Stimulated activated CD8-positive, alpha-beta memory T cell treated with anti-CD3 and anti-CD28 coated beads, Interleukin-4, amount 100 ng/mL, for 48 hours (primary cell): ENCODE measurements around the gene SYT1.
"Not testable (repeated sequence)": the region's sequence is repeated elsewhere in the genome, so short reads cannot be mapped to it uniquely, and the experiment has no call there.

Experiments
- DNase-seq: peaks from one replicate; pipeline ENCODE4 v3.0.0-alpha.2; 2020

Gene SYT1

DNA sequence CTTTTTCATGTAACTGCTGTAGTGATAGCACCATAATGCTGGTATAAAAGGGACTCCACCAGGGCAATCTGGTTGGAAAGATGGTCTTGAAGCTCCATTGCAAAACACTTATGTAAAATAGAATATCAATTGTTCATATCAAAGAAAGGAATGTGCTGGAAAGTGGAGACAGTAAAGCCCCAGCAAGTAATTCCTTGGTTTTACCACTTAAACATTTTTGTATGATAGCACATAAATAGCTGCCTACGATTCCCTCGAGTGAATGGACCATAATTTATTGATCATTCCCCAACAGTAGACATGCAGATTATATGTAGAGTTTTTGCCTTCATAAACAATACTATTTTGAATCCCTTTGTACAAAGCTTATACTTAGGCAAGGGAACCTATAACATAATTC, 550.7 kb downstream of the SYT1 start:
- no peak for DNase-seq

- no peak for DNase-seq
These were observed 551.3 kb downstream of the SYT1 start for GRCh38 chr12:79415746-79416435.

- no peak for DNase-seq
These were observed 555.6 kb downstream of the SYT1 start for GRCh38 chr12:79420146-79420618.

- DNase-seq: no peak
These were observed 556.7 kb downstream of the SYT1 start for GRCh38 chr12:79421236-79421740.

- no peak for DNase-seq
These were observed 557.7 kb downstream of the SYT1 start for GRCh38 chr12:79422060-79422812.

DNA sequence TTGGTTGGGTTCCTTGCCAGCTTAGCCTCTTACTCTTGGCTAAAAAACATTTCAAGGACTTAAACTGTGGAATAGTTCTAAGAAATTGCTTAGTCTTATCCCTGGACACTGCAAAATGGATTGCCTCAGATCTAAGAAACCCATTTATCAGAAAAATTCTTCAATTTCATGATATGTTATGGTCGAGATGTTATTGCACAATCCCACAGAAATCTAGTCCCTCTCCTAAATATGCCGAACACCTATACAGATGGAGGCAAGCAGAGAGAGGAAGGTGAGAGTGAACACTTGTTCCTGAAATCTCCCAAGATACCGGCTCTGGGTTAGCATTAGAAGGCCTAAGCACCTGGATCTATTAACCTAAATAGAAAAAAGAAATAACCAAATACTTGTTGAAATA, 559.0 kb downstream of the SYT1 start:
- no peak for DNase-seq

GRCh38 chr12:79424109-79424721, 559.6 kb downstream of the SYT1 start:
- no peak for DNase-seq

DNA sequence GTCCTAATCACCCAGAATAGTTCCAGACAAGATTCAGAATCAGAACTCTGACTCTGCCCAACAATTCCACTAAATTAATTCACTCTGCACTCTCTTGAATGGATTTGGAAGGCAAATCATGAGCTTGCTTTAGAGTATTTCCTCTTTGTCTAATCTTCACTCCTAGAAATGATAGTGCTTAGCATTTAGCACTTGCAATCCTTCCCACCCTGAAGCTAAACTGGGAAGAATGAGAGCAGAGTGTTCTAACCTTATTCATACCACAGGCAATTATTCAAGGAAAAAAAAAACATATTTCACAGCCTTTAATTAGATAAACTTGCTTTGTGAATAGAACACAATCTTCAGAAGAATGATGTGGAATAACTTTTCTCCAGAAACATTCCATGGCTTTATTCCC, 561.5 kb downstream of the SYT1 start:
- DNase-seq: no peak

- not testable (repeated sequence) for DNase-seq
These were observed 562.2 kb downstream of the SYT1 start for GRCh38 chr12:79426744-79427143.

- DNase-seq: no peak
These were observed 569.0 kb downstream of the SYT1 start for GRCh38 chr12:79433465-79434072.

DNA sequence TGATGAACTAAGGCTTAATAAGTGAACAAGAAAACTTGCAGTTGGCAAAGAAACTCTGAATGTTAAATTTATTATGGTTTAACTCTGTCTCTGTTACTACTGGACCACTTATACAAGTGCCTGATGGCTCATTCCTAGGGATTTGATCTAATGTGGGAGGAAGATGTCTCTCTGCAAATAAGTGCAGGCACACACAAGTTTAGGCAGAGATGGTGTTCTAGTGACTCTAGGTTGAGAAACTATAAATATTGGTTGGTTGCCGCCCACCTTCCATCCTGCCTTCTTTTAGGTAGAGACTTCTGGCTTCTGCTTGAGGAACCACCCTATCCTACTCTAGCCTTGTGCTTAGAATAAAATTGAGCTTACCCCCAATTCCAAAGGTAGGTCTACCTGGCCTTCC, 570.0 kb downstream of the SYT1 start:
- DNase-seq: no peak

DNA sequence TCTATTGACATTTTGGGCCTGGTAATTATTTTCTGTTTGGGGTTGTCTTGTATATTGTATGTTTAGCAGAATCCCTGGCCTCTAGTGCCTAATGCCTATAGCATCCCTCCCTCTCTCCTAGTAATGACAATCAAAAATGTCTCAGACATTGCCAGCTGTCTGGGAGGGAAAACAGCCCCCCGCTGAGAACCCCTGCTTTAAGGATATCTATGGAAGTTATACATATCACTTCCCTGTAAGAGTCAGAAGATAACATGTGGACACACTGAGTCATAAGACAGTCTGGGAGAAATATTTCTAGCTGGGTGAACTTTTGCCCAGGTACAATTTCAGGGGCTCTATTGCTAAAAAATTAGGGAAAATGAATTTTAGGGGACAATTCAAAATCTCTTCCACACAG, 571.2 kb downstream of the SYT1 start:
- no peak for DNase-seq

- no peak for DNase-seq
These were observed 574.1 kb downstream of the SYT1 start for GRCh38 chr12:79438480-79439174.

DNA sequence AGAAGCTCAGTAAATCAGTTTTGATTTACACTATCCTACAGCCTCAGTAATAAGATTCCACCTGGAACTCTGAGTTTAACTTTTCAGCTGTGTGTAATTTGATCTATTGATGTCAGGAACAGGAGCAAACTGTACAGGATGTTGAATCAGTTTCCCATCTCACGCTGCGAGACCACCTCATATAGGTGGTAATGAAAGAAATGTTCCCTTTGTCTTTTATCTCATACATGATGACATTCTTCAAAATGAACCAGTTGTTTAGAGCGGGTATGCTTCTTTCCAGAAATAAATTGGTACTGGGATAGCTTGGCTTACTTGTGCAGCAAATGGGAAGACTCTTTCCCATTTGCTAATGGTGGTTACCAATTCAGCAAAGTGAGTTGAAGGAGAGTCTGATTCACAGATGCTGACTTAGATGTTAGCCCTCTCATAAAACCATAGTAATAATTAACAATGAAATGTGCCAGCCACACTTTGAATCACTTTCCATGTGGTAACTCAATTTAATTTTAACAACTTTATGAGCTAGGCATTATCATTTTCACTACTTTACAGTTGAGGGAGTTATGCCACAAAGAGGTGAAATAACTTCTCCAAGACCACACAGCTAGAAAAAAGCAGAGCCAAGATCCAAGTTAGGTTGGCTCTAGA, 574.7 kb downstream of the SYT1 start:
- no peak for DNase-seq

DNA sequence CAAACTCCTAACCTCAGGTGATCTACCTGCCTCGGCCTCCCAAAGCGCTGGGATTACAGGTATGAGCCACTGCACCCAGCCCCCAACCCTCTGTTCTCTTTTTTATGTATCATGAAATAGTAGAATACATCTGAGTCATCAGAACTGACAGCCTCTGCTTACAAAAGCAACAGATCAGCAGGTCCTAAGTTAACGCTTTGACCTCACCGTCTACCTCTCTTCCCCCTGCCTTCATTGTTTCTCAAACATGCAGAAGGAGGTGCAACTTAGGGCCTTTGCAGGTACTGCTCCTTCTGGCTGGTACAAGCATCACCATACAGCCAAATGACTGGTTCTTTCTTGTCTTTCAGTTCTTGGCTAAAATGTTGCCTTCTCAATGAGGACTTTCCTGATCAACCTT, 577.0 kb downstream of the SYT1 start:
- no peak for DNase-seq

- DNase-seq: no peak
These were observed 577.8 kb downstream of the SYT1 start for GRCh38 chr12:79442396-79442795.

DNA sequence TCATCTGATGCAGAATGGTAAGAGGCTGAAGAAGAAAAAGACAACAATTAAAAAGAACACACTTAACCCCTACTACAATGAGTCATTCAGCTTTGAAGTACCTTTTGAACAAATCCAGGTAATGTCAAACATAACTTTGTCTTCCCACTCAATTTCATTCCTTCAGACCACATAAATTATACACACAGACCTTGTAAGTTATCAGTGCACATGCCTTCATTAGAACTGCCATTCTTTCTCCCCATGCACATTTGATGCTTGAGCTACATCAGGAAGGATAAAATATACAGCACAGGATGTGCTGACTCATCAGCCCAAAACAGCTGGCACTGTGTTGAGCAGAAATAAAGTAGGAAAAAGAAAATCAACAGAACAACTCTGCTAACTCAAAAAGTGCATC, 579.5 kb downstream of the SYT1 start:
- no peak for DNase-seq

DNA sequence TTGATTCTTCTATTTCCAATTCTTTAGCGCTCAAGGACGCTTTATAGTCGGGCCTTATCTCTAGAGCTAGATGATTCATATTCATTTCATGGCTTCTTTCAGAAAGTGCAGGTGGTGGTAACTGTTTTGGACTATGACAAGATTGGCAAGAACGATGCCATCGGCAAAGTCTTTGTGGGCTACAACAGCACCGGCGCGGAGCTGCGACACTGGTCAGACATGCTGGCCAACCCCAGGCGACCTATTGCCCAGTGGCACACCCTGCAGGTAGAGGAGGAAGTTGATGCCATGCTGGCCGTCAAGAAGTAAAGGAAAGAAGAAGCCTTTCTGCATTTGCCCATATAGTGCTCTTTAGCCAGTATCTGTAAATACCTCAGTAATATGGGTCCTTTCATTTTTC, 584.2 kb downstream of the SYT1 start:
- DNase-seq: no peak

DNA sequence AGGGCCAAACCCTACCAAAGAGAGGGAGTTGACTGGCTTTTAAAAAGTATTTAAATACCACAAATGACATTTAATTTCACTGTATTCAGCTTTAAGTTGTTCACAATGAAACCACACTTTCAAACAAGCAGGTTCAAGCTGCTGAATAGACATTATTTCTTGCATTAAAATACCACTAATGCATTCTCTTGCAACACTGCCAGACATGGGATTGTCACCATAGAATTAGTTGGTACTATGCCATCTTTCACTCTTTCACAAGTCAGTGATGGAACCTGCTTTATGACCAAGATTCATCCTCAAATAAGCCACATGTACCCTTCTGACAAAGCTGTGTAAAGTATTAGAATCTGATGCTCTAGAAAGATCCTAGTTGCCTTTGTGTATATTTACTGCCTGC, 586.8 kb downstream of the SYT1 start:
- no peak for DNase-seq

DNA sequence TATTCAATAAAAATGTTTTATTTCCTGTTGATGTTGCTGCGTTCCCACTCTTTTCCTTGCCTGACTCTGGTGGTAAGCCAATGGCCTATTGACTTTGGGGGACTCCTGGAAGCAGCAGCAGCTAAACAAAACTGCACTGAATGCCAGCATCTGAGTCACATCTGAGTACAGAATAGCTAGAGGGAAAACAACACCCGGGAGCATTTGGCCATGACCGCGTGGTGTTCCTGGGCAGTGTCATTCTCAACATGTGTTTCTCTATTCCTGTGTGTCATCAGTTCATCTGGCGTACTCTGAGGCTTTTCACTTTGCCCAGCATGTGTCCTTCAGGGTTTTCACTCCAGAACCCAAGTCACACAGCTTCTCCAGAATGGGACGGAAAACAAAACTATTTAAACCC, 587.4 kb downstream of the SYT1 start:
- DNase-seq: no peak

DNA sequence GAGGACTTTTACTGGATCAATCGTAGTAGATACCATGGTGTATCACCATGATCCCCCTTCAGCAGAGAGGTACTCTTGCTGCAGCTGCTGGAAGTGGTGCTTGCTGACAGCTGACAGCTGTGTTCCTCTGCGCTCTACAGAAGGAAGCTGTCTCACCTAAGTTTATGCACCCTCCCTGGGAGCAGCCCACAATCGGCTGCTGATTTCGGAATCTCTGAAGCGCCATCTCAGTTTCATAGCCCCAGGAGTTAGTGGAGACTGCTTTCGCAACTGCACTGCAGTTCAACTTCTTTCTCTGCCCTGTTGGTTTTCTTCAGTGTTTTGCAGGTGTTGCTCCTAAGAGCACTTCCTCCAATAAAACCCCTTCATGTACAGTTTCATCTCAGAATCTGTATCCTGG, 588.3 kb downstream of the SYT1 start:
- no peak for DNase-seq

GRCh38 chr12:79453820-79454219, 589.2 kb downstream of the SYT1 start:
- DNase-seq: no peak
